Activated effector memory CD4-positive, alpha-beta T cell treated with anti-CD3 and anti-CD28 coated beads, Interleukin-2, amount 50 U/mL, for 16 hours (primary cell): ENCODE measurements around the gene CDC37.

Source experiments
- DNase-seq: peaks from one replicate; pipeline ENCODE4 v3.0.0-alpha.2; 2020

Gene CDC37

GRCh38 chr19:10352764-10353671 lies 50.3 kb downstream of the CDC37 start:
- DNase-seq, result no peak

DNA sequence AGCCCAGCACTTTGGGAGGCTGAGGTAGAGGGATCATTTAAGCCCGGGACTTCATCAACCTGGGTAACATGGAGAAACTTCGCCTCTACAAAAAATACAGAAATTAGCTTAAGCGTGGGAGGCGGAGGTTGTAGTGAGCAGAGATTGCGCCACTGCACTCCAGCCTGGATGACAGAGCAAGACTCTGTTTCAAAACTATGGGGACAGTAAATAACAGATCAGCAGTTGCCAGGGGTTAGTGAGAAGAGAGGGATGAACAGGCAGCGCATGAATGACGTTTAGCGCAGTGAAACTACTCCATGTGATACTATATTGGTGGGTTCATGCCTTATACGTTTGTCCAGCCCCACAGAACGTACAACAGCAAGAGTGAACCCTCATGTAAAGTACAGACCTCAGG lies 56.8 kb downstream of the CDC37 start:
- no peak for DNase-seq

DNA sequence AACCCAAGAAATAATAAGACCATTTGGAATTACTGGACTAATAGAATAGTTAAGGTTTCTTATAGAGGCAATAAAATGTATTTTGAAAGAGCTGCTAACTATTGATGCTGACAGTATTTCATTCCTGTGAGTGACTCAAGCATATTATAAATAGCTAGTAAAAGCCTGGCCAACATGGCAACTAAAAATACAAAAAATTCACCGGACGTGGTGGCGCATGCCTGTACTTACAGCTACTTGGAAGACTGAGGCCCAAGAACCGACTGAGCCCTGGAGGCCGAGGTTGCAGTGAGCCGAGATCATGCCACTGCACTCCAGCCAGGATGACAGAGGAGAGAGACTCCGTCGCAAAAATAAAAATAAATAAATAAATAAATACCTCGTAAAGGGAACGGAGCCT lies 58.6 kb downstream of the CDC37 start:
- DNase-seq, result no peak

GRCh38 chr19:10343495-10343894 lies 59.8 kb downstream of the CDC37 start:
- no peak for DNase-seq
